NCI-H446 treated with DMSO at 0.1 percent for 48 hours (cell line): ENCODE measurements around the gene HTATIP2.
"Not testable (repeated sequence)": the region's sequence is repeated elsewhere in the genome, so short reads cannot be mapped to it uniquely, and the experiment has no call there.

Experiments
- DNase-seq: peaks from one replicate; lab custom pipeline; 2025; lab: John Stamatoyannopoulos, UW

Gene HTATIP2

DNA sequence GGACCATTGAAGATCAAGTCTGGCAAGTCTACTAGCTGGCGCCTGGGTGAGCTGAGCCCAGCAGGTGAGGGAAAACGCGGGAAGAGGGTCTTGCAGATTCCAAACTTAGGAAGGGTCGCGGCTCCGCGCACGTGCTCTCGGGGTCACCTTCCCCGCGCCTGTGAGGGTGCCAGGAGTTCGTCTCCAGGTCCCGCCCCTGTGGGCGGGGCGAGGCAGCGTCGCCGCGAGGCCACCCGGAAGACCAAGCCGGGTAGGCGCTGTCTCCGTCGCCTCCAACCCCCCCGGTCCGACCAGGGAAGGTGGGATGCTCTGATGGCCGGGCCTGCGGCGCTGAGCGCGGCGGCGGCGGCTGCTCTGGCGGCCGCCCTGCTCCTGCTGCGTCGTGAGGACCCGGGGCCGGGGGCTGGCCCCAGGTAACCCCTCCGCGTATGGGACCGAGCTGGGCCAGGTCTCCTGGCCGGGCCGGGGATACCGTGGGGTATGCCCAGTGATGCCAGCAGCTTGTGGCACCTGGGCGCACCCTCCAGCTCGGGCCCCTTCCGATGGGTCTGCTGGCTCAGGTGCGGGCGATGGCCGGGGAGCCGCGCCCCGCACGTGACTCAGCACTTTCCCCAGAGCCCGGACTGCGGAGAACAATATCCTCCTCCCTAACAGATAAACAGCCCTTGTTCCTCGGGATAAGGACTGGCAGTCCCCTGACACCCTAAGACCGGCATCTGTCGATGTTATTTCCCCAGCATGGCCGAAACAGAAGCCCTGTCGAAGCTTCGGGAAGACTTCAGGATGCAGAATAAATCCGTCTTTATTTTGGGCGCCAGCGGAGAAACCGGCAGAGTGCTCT, at the start of gene HTATIP2:
Gene HTATIP2, plus strand, starts transcription at position 215 of the 841 bp plus-strand sequence. Its CDS starts 524 bp downstream, at position 739.
- DNase-seq, result peak; percentile 9

DNA sequence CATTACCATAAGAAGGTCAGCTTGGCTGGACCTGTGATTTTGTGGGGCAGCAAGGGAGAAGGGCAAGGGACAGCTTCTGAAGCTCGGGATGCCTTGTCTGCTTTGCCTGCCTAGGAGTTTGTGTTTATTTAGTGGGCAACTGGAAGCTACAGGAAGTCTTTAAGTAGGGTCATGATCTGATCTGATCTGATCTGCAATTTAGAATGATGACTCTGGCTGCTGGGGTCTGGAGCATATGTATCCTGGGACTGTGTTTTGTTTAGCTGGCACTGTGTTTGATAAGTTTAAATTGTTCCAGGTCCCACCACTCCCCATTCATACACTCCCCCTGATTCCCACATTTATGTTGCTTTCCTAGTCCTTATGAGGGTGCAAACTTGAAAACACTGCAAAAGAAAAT, 47.7 kb upstream of the HTATIP2 start:
- no peak for DNase-seq

DNA sequence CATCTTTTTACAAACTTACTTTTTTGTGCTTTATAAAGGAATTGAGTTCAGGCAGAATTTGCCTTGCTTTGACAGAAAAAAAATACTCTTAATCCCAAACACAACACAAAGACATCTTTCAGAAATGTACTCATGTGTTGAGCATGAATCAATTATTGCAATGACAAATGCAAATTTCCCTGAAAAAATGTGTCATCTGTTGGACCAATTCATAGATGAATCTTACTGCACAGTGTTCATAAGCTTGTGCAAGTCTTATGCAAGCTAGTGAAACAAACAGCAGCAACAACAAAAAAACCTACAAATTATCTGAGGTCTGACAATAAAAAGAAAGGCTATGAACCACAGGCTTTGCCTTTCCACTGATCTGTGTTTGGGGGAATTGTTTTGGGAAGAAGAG, 42.3 kb upstream of the HTATIP2 start:
- DNase-seq, result no peak

DNA sequence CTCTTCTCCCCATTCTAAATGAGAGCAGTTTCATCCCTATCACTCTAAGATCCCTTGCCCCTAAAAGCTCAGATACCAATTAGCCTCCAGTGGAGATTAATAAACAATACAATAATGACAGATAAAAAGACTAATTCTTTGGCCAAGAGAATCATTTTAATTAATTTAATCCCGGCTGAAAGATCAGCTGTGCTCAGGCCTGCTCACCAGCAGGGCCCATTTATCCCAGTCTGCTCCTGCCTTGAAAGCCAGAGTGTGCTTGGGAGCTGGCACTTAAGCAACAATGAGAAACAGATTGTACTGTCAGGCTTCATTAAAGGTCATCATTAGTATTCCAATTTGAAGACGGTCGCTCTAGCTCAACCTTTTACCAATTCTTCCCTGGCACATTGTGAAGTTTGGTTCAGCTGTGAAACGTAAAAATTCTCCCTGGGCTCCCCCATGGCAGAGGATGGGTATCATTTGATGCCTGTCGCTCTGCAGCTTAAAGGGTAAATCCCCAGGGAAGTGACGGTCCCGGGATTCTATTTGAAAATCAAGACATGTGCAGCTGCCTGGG, 36.1 kb upstream of the HTATIP2 start:
- peak; percentile 92 for DNase-seq

DNA sequence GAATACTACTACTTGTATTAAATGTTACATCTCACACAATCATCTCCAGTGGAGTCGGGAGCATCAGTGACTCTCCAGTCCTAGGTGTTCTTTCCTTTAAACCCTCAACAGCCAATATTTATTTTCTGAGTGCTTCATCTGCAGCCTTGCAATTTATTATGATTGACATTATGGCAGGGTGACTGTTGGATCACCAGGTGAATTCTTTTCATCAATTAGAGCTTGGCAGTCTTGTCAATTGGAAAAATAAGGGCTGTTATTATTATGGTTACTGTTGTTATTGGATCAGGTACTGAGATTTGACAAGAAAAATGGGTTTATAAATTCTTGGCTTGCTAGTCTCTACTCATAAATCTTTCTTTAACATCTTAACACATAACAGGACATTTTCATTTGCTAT, 27.5 kb upstream of the HTATIP2 start:
- peak; percentile 77 for DNase-seq

DNA sequence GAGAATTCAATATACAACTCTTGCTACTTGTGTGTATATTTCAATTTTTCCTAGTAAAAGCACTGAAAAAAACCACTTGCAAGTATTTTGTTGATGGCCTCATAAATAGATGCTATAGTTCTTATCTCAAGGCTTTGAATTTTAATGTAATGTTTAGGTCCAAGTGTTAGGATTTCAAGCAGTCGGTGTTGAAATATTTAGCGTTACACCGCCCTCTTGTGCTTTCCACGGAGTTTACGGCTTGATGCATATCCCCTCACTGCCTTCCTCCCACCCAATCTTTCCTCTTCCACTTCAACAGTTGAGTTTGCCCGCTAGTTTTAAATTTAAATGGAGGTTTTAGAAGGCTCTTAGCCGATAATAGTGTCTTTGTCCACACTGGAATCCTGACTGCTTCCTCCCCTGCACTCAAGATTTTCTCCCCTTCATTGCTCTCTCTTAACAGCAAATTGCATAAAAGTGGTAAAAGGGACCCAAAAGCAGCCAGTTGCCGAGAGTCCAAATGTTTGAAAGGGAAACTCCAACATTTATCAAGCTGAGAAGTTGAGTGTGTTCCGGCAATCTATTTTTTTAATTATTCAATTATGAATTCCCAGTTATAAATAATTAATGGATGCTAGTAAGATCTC, 25.9 kb upstream of the HTATIP2 start:
- DNase-seq, result peak; percentile 37

DNA sequence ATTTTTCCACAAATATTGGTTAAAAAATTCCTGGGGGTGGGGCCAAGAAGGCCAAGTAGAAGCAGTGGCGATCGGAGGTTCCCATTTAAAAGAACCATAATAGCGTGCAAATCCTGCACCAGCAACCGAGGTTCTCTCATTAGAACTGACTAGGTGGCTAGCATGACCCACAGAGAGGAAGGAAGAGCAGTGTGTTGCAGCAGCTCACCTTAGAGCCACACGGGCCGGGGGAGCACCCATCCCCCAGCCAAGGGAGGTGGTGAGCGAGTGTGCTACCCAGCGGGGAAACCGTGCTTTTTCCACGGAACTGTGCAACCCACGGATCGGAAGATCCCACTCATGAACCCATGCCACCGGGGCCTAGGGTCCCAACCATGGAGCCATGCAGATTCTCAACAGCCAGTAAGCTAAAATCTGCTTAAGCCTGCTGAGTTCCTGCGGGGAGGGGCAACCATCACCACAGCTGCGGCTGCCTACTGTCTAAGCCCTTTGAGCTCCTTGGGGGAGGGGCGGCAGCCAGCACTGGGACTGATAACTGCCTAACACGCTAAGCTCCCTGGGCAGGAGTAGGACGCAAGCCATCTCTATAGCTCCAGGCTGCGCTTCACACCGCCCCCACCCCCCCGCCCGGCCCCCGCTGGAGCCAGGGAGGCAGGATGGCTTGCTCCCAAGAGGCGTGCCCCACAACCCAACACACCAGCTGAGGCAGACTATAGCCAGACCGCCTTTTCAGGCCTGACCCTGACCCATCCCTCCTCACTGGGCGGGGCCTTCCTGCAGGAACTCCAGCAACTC, 21.0 kb upstream of the HTATIP2 start:
- no peak for DNase-seq

DNA sequence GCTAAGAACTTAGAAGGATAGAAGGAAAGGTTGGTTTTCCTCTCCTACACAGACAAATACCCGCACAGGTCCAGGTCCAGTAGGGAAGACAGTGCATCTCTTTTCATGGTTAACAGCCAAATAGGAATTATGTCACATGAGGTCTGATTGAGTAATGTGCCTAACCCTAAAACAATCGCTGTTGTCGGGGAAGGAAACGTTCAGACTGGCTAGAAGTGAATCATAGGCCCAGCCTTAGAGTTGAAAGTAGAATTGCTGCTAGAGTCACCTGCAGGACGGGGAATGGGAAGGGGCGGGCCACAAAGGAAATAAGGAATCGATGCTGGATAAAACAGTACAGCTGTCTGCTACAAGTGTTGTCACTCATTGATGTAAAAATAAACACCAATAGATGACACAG, 12.4 kb upstream of the HTATIP2 start:
- DNase-seq, result no peak

DNA sequence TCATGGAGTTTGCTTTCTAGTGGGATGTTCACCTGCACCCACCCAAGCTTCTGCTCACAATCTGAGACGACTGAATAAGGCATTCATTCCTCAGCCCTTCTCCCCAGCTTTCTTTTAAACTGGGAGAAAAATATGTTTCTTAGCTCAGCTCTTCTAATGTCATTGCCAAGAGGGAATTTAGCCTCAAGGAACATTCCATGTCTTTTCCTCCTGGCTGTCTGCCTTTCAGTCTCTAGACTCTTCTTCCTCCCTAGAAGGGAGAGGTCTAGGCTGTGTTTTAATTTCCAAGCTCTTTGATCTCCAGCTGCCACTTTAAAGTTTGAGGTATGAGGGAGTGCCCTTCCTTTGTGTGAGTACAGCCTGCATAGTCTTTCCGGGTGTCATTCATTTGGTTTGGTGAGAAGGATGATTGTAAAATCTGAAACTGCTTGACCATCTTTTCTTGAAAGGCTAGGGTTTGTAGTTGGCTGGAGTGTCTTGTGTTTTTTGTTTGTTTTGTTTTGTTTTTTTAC, 11.7 kb upstream of the HTATIP2 start:
- DNase-seq, result no peak

DNA sequence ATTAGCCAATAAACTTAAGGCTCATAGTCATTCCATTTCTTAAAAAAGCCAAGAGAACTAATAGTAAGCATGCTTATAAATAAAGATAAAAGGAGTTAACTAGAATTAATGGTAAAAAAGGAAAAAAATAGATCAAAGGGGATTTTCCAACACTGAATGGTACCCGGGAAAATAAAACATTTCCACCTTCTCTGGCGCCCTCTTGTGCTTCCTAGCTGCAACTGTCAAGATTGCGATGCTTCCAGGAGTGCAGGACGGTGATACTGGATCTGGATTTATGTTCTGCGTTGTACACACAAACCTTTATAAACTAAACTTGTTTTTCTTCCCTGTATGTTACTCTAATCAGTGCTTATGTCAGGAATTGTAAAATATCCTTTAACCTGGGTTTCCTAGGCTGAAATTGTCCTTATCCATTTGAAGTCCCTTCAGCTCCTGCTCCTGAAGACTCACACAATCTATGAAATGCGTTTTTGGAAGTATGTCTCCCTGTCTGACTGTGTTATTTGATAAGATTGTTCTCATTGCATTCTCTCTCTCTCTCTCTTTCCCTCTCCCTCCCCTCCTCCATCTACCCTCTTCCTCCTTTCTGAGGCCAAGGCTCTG, 9.6 kb upstream of the HTATIP2 start:
- DNase-seq, result peak; percentile 29

DNA sequence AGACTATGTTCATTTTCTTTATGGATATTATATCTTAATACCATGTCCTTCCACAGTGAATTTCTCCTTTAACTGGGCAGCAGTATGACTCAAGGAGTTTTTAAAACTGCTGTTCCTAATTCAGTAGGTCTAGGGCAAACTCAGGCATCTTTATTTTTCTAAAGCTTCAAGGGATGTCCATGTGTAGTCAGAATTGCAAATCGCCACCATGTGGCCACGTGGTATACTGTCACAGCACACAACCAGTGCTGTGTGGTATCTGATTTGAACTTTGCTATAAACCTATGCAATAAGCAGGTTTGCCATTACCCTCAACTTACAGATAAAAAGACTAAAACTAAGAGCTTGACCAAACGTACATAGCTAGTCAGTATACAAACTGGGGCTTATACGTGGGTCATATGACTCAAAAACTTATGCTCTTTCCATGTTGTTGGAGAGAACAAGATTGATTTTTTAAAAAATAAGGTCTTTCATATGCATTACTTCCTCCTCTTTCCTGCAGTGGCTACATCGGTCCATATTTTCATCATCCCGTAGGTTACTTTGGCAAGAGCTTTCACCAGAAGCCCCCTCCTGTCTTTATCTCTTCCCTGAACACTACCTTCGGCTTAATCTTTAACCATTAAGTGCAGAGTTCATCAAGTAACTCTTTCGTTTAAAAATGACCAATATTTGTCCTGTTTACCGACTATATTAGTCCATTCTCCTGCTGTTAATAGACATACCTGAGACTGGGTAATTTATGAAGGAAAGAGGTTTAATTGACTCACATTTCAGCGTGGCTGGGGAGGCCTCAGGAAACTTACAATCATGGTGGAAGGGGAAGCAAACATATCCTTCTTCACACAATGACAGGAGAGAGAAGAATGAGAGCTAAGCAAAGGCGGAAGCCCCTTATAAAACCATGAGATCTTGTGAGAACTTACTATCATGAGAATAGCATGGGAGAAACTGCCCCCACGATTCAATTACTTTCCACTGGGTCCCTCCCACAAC, 8.0 kb upstream of the HTATIP2 start:
- no peak for DNase-seq

DNA sequence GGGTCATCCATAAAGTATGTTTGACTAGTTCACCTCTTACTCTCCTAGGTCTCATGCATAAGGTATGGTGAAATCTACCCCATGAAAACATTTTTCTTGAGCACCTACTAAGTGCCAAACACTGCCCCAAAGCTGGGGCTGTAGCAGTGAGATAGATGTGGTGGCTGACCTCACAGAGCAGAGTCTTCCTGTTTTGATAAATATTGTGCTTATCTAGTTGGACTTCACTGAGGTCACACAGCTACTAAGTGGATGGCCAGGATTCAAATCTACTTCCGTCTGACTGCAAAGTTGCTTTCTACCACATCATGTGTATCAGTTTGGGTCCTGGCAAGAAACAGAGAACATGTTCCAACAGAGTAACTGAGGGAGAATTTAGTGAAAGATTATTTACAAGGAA, 6.4 kb upstream of the HTATIP2 start:
- no peak for DNase-seq

DNA sequence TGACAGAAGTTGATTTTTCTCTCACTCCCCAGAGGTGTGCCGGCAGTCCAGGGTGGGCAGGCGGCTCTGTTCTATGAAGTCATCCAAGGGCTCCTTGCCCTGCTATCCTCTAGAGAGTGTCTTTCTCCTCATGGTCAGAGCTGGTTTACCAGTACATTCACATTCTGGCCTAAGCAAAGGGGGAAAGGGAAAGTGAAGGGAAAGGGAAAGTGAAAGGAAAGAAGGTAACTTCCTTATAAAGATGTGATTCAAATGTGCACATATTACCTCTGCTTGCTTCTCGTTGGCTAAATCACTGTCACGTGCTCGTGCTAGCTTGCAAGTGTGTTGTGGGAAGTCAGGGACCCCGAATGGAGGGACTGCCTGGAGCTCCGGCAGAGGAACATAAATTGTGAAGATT, 2.9 kb upstream of the HTATIP2 start:
- no peak for DNase-seq

DNA sequence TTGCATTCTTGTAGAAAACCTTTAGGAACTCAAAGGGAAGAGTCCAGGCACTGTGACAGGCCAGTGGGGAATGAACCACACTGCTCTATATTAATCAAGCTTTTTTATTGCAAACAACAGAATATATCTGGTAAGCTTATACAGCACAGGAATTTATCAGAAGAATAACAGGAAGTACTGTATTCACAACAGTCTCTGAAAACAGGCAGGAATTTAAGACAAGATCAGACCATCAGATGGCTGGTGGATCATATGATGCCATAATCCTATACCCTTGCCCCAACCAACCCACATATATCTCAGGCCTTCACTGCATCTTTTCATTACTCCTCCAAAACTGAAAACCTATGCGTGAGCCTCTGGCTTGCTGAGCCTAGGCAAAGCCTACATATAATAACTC, 1.0 kb upstream of the HTATIP2 start:
- no peak for DNase-seq

DNA sequence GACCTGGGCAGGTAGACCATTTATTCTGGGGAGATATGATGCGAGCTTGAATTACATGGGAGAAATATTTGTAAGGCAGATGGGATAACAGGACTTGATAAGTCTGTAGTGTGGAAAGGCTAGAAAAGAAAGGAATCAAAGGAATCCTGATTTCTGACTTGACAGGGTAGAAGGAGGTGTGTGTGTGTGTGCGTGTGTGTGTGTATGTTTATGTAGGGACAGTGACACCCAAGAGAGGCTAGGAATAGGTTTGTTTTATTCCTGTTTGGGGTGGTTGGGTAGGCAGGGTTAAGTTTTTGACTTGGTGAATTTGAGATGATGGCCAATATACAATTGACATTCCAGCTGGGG, 390 bp upstream of the HTATIP2 start:
- DNase-seq, result no peak

DNA sequence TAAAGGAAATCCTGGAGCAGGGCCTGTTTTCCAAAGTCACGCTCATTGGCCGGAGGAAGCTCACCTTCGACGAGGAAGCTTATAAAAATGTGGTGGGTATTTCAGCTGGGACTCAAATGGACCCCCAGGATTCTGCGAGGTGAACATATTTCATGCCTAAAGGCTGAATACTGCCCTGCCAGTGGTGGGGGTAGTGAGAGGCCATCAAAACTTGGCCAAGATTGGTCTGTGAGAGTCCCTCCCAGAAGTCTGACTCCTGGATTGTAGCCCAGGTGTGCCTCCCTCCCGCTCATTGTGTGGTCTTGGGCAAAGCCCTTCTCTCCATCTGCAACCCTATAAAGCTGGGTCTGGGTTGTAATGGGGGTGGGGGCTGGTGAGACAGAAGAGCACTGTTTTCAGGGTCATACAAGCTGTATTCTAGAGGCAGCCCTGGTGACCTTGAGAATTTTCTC, 853 bp downstream of the HTATIP2 start:
- DNase-seq, result peak; percentile 38

DNA sequence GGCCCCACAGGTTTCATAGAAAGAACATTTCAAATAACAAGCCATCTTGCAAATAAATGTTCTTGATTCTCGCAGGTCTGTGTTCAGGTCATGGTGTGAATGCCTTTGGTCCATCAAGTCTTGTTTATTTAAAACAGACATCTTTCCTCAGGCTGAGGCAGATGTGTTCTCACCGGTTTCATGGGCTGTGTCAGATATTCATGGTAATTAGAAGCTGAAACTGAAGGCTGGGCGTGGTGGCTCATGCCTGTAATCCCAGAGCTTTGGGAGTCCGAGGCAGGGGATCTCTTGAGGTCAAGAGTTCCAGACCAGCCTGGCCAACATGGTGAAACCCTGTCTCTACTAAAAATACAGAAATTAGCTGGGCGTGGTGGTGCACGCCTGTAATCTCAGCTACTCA, 2.0 kb downstream of the HTATIP2 start:
- DNase-seq, result not testable (repeated sequence)

DNA sequence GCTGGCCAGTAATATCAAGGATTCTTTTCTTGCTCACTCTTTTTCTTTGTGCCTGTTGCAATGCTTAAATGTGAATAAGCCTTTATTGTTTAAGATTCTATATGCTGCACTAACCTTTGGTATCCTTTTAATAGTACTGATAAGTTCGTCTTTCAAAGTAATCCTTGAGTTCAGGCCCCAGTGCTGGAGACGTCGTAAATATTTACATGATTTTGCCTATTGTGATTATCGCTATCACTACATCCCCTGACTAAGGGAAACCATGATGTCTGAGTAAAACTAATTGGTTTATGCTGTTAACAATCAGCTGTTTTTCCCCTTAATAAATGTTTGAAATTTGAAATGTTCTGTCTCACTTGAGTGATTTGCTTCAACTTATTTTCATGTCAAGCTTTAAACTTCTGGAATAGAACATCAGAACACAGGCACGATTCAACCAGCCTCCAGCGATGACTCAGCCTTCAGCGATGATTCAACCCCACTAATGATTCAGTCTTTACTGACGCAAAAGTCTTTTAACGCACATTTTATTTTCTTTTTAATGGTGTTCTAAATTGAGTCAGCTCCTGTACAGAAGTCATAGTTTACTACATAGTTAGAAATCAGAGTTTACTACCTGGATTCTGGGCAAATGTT, 3.9 kb downstream of the HTATIP2 start:
- DNase-seq, result peak; percentile 49

DNA sequence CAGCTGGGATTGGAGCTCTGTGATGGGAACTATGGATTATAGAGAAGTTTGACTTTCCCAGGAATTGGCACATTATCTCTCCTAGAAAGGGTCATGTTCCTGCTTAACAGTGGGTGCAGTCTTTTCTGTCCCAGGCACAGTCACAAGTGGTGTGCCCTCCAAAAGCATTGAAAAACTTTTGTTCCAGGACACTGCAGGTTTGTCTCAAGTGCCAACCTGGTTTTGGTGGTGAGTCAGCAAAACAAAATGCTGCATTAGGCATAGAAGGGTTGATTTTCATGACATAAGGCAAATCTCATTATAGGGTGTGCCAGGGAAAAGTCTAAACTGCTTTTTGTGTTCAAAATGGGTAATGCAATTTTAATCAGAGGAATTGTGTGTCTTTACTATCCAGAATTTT, 4.9 kb downstream of the HTATIP2 start:
- DNase-seq, result peak; percentile 10

DNA sequence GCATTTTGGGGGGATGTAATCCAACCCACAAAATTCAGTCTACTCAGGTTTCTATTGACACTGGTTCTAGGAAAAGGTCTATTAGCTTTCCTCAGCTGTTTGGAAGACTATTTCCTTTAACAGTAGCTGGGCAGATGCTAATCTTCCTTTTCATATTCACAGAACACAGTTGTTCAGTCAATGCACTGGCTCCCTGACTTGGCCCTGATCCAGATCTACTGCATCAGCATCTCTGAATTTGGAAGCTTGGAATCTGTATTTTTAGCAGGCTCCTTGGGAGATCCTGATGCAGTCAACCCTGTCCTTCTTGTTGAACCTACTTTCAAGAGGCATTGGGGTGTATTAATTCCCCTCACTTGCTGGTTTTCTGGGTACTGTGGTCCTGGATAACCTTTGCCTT, 6.3 kb downstream of the HTATIP2 start:
- no peak for DNase-seq
